H7 (cell line): ENCODE results near the gene CSTPP1. TPM values are rescaled to one million over a fixed set of nuclear protein-coding genes. Genes with fewer than 3 reads are reported as not detected.

ENCODE experiments used
- DNase-seq: peaks from one replicate; pipeline ENCODE4 v3.0.0; 2012
- H3K27me3 ChIP-seq: 2 replicates; pipeline ENCODE4 v1.6.0; 2011; ENCODE audit warnings: mild to moderate bottlenecking, low read length; ENCODE audit not compliant: control insufficient read depth, insufficient read depth
- H3K36me3 ChIP-seq: replicated peaks from 2 replicates; pipeline ENCODE4 v1.5.1; 2011; ENCODE audit warnings: low read length; ENCODE audit not compliant: control insufficient read depth, insufficient read depth
- H3K4me3 ChIP-seq: 2 replicates; pipeline ENCODE4 v1.5.1; 2011; ENCODE audit warnings: low read depth, mild to moderate bottlenecking, control low read depth, low read length, moderate library complexity; ENCODE audit not compliant: insufficient read depth
- total RNA-seq: library from RNA; depleted of rRNA; stranded (reverse); fragments of >200 nt; shearing (Covaris generic); gene quantifications from 2 replicates; pipeline ENCODE4 v1.2.3, GENCODE V29; 2014

CSTPP1 gene
- total RNA-seq, 1 experiment from 2014 or later = 29.3 TPM

- Histone ChIP-seq H3K27me3 (no peaks in the 10 kb centered on the region), H3K36me3 (no peaks in the 10 kb centered on the region), H3K4me3 (no peak overlapping the region)
- no peak for DNase-seq
These were observed 199.8 kb downstream of the CSTPP1 start for GRCh38 chr11:47136327-47136726.

GRCh38 chr11:47136921-47137320 is 200.4 kb downstream of the CSTPP1 start:
- no peaks in the 10 kb centered on the region for H3K27me3 ChIP-seq
- H3K36me3 ChIP-seq = no peaks in the 10 kb centered on the region
- H3K4me3 ChIP-seq = no peak overlapping the region
- DNase-seq = no peak

GRCh38 chr11:47137476-47137875 is 200.9 kb downstream of the CSTPP1 start:
- H3K27me3 ChIP-seq = no peaks in the 10 kb centered on the region
- no peak overlapping the region for H3K4me3 ChIP-seq
- H3K36me3 ChIP-seq = no peaks in the 10 kb centered on the region
- no peak for DNase-seq

GRCh38 chr11:47139878-47140277 is 203.3 kb downstream of the CSTPP1 start:
- H3K36me3 ChIP-seq = no peaks in the 10 kb centered on the region
- no peak overlapping the region for H3K4me3 ChIP-seq
- no peak for DNase-seq
- H3K27me3 ChIP-seq = no peaks in the 10 kb centered on the region

GRCh38 chr11:47143322-47143721 is 206.8 kb downstream of the CSTPP1 start:
- Histone ChIP-seq H3K27me3 (no peaks in the 10 kb centered on the region), H3K4me3 (no peak overlapping the region), H3K36me3 (no peaks in the 10 kb centered on the region; the same call in 1 of the 2 replicates)
- DNase-seq = no peak

GRCh38 chr11:47144541-47144940 is 208.0 kb downstream of the CSTPP1 start:
- Histone ChIP-seq H3K36me3 (no peaks in the 10 kb centered on the region; the same call in 1 of the 2 replicates), H3K27me3 (no peaks in the 10 kb centered on the region), H3K4me3 (no peak overlapping the region)
- DNase-seq = no peak

- H3K36me3 ChIP-seq = no peaks in the 10 kb centered on the region; the same call in 1 of the 2 replicates
- no peak for DNase-seq
- H3K4me3 ChIP-seq = no peak overlapping the region
- no peaks in the 10 kb centered on the region for H3K27me3 ChIP-seq
These were observed 210.7 kb downstream of the CSTPP1 start for GRCh38 chr11:47147250-47147649.

GRCh38 chr11:47147681-47148080 is 211.1 kb downstream of the CSTPP1 start:
- Histone ChIP-seq H3K4me3 (no peak overlapping the region), H3K27me3 (no peaks in the 10 kb centered on the region), H3K36me3 (no peaks in the 10 kb centered on the region; the same call in 1 of the 2 replicates)
- no peak for DNase-seq

- no peak for DNase-seq
- Histone ChIP-seq H3K27me3 (no peaks in the 10 kb centered on the region), H3K4me3 (no peak overlapping the region), H3K36me3 (no peaks in the 10 kb centered on the region; the same call in 1 of the 2 replicates)
These were observed 211.7 kb downstream of the CSTPP1 start for GRCh38 chr11:47148270-47148669.

- DNase-seq = no peak
- Histone ChIP-seq H3K4me3 (no peak overlapping the region), H3K27me3 (no peaks in the 10 kb centered on the region), H3K36me3 (no peaks in the 10 kb centered on the region; the same call in 1 of the 2 replicates)
These were observed 212.5 kb downstream of the CSTPP1 start for GRCh38 chr11:47148903-47149531.

- Histone ChIP-seq H3K36me3 (no peaks in the 10 kb centered on the region; the same call in 1 of the 2 replicates), H3K4me3 (no peak overlapping the region), H3K27me3 (no peaks in the 10 kb centered on the region)
- no peak for DNase-seq
These were observed 213.2 kb downstream of the CSTPP1 start for GRCh38 chr11:47149782-47150181.

- no peak for DNase-seq
- Histone ChIP-seq H3K36me3 (no peaks in the 10 kb centered on the region; the same call in 1 of the 2 replicates), H3K27me3 (no peaks in the 10 kb centered on the region), H3K4me3 (no peak overlapping the region)
These were observed 215.8 kb downstream of the CSTPP1 start for GRCh38 chr11:47152126-47152952.

GRCh38 chr11:47152953-47153950 is 216.7 kb downstream of the CSTPP1 start:
- peak; percentile 89 for DNase-seq
- no peaks in the 10 kb centered on the region for H3K36me3 ChIP-seq
- H3K4me3 ChIP-seq = no peak overlapping the region
- no peaks in the 10 kb centered on the region for H3K27me3 ChIP-seq
